GM12892 (cell line): ENCODE measurements around the gene MFSD6L.
"Not testable (repeated sequence)": the region's sequence is repeated elsewhere in the genome, so short reads cannot be mapped to it uniquely, and the experiment has no call there.

ENCODE experiments used
- DNase-seq: peaks from one replicate; pipeline ENCODE4 v3.0.0; 2011; ENCODE audit not compliant: insufficient read length
- FAIRE-seq: peaks from 2 replicates; lab custom pipeline; 2011; peaks lifted over from hg19 to GRCh38; lab: Jason Lieb, UNC
- POLR2A ChIP-seq: IDR thresholded peaks from 2 replicates; pipeline ENCODE4 v1.6.1; 2011; ENCODE audit warnings: low read depth, low read length, control low read depth
- POLR2AphosphoS5 ChIP-seq: IDR thresholded peaks from 2 replicates; pipeline ENCODE4 v1.6.1; 2011; ENCODE audit warnings: low read depth, low read length, control low read depth
- TAF1 ChIP-seq: IDR thresholded peaks from 2 replicates; pipeline ENCODE4 v1.6.1; 2011; ENCODE audit warnings: low read depth, mild to moderate bottlenecking, control low read depth, low read length, borderline replicate concordance

Gene MFSD6L

DNA sequence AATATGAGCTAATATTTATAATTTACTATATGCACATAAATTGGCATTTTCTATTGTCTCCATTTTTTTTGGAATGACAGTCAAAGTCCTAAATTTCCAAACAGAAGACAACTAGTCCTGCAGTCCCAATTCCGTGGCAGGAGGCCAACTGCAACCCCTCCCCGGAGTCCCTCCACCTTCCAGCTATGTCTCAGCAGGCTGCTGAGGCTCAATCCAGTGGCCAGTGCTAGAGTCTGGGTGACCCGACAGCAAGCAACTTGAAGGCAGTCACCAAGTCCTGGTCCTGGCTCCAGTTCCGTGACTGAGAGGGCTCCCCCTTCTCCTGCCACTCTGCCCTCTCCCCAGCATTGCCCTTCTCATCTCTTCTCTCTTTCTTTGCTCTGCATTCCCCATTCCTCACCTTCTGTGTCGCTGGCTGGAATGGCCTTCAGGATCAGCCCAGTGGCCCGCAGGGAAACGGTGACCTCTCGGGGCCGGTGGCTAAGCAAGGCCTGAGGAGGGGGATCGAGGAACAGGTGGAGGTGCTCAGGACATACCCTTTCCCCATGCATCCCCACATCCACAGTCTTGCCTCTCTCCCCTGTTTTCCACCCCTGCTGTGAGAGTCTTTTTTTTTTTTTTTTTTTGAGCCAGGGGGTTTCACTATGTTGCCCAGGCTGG is 22.4 kb upstream of the MFSD6L start:
- FAIRE-seq (no peak), DNase-seq (no peak)
- TF ChIP-seq POLR2AphosphoS5 (no peak), TAF1 (no peak), POLR2A (no peak)

DNA sequence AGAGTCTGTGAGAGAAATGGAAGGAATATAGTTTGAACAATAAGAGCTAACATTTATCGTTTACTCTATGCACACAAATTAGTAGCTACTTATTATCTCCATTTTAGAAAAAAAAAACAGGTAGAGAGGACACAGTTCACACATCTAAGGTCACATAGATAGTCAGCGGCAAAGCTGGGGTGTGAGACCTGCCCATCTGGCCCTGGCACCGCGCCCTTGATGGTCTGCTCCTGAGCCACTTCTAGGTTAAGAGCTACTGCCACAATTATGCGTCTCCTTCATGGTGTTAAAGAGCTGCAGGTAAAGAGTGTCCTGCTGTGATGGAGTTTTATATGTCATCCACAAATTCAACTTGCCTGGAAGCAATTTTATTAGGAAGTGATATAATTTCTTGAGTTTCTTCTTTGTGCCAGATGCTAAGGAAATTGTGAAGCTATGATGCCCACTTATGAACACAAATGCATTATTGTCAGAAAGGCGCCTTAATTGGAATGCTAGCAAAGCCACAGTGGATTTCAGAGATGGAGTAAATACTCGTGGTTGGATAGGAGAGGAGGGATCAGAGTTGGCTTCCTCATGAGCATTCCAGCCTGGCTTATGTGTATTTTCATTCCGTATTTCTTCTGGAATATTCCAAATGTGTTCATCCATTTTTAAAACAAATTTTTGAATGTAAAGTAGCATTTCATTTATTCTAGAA is 21.3 kb upstream of the MFSD6L start:
- TF ChIP-seq POLR2AphosphoS5 (no peak; the same call in 1 of the 2 replicates), TAF1 (no peak), POLR2A (0 out of 2 replicates have a peak, but pooled peaks have one; percentile 11)
- DNase-seq, result no peak
- FAIRE-seq, result no peak

DNA sequence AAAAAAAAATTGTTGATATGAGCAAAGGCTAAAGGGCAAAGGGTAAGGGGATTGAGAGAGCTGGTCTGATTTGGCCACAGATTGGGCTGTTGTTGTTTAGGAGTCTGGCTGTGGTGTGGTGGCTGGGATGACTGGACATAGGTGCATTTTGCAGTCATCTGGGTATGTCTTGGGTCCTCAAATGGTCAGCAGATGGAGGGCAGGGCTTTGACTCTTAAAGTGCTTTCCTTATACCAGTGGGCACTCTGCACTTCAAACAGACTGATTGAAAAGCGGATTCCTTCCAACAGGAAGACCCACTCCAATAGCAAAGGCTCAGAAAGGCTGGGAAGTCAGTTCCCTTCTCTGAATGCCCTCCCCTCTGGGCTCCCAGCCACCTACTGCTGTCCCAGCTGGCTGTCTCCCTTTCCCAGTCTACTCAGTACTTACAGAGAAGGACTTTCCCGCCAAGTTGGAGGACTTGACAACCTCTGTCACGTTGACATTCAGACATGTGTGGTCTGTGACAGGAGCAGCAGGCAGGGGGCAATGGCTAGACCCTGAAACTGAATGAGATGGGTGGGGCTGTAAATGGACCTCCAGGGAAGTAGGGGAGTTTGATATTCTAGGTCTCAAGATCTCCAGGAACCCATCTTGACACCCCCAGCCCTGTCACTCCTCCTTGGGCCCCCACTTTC is 19.6 kb upstream of the MFSD6L start:
- TF ChIP-seq TAF1 (no peak), POLR2A (peak; percentile 54), POLR2AphosphoS5 (peak; percentile 71)
- no peak for DNase-seq
- FAIRE-seq, result no peak

DNA sequence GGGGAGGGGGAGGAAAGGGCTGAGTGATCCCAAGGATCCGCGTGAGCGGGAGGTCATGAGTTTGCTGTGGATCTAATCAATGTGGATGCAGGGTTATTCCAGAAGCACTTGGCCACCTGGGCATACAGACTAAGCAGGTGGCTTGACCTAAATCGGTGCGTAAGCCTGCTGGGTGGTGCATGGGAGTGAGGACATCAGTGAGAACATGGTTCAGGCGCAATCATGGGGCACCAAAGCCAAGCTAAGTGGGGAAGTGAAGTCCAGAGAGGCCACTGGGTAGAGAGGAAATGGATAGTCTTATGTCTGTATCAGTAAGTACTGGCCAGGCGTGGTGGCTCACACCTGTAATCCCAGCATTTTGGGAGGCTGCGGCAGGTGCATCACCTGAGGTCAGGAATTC is 18.9 kb upstream of the MFSD6L start:
- DNase-seq, result no peak
- no peak for TF ChIP-seq TAF1
- TF ChIP-seq POLR2AphosphoS5, result peak; percentile 51; the same call in 1 of the 2 replicates
- TF ChIP-seq POLR2A, result peak; percentile 43; the same call in 1 of the 2 replicates
- no peak for FAIRE-seq

DNA sequence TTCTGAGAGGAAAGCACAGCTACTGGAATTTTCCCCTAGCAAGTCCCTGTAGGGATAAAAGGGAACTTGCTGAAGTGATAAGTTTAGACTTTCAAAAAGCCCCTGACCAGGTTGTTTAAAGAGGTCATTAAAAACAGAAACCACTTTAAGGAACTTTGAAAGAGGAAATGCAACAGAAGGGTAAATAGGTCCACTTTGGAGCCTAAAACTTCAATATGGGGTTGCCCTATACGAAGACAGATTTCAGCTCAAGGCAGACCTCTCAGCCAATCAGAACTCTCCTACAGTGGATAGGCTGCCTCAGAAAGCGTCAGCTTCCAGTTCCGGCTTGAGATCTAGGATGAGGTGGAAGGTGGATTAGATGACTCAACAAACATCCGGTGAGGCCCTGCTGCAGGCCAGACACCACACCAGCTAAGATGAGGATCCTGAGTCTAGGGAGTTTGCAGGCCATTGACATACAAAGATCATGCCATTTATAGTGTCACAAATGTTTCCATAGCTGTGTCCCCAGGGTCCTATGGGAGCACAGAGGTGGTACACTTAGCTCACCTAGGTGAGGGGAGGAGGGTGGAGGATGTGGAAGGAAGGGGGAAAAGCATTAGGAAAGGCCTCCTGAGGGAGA is 7.9 kb upstream of the MFSD6L start:
- DNase-seq, result peak; percentile 67
- peak; percentile 100 for FAIRE-seq
- peak; percentile 78 for TF ChIP-seq POLR2AphosphoS5
- TF ChIP-seq TAF1, result no peak
- peak; percentile 58 for TF ChIP-seq POLR2A

DNA sequence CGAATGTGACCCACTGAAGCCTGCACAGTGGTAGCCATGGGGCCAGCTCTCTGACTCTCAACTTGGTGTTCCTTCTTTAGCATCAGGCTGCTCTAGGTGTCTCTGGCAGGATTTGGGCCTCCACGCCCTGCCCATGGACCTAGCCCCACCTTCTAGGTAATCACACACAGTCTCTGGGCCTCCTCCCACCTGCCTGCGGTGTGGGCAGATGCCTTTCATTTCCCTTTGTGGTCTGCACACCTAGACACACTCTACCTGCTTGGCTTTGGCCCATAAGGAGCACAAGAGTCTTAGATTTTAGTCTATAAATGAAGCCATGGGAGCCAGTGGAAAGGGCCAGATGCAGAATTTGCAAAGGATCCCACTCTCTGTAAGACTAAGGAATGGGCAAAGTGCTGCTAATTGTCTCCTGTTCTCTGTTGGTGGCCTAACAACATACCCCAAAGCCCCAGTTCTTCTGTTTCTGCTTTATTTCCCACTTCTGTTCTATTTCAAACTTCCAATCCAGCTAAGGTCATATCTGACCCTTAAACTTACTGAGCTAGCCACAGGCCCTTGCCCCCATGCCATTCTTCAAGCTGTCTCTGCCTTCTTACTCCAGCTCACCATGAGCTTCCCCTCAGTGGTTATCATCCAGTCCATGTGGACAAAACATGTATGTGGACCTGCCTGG is 7.2 kb upstream of the MFSD6L start:
- DNase-seq (no peak), FAIRE-seq (no peak)
- no peak for TF ChIP-seq POLR2A
- TF ChIP-seq POLR2AphosphoS5, result 0 out of 2 replicates have a peak, but pooled peaks have one; percentile 18
- no peak for TF ChIP-seq TAF1

DNA sequence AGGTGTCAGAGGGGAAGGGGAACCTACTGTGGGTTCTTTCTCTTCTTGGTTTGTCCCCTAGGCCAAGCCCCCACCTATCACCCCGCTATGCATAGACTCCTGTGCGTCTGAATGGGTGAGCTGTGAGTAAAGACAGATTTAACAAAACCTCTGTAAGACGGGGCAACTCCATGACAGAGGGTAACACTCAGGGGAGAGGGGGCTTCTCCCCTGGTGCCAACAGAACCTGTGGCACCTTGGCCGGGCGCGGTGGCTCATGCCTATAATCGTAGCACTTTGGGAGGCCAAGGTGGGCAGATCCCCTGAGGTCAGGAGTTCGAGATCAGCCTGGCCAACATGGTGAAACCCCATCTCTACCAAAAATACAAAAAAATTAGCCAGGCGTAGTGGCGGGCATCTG is 6.2 kb upstream of the MFSD6L start:
- not testable (repeated sequence) for FAIRE-seq, DNase-seq

DNA sequence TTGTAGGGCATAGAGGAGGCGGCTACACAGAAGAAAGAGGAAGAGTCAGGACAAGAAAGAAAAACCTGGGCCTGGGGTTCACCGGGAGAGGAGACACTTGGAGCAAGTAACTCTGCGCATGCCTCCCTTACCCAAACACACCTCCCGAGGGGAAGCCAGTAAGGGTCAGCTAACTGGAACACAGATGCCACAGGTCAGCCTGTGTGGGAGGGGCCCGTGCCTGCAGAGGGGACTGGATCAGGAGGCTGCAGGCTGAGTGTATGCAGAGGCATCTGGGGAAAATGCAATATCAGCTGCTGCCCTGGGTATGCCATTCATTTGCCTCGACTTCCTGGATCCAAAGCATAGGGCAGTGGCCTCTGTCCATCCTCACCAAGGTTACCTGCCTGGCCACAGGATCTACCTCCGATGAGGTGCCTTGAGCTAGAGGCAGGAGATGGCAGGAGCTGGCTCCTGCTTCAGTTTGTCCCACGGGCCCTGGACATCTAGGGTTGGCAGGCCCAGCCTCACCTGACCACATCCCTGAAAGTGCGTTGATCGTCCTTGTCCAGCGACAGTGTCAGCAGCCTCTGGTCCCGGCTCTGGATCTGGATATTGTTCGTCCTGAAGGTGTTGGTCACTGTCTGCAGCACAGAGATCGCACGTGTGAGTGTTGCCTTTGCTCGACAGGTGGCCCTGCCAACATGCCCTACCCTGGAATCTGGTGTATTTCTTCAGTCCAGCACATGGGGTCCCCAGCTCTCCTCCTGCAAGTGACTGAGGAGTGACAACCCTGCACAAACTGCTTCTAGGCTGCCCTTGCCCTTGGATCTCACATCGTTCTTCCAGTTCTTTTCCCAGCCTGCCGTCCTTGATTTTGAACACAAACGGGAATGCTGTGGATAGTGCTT is 4.6 kb upstream of the MFSD6L start:
- no peak for DNase-seq
- no peak for FAIRE-seq

DNA sequence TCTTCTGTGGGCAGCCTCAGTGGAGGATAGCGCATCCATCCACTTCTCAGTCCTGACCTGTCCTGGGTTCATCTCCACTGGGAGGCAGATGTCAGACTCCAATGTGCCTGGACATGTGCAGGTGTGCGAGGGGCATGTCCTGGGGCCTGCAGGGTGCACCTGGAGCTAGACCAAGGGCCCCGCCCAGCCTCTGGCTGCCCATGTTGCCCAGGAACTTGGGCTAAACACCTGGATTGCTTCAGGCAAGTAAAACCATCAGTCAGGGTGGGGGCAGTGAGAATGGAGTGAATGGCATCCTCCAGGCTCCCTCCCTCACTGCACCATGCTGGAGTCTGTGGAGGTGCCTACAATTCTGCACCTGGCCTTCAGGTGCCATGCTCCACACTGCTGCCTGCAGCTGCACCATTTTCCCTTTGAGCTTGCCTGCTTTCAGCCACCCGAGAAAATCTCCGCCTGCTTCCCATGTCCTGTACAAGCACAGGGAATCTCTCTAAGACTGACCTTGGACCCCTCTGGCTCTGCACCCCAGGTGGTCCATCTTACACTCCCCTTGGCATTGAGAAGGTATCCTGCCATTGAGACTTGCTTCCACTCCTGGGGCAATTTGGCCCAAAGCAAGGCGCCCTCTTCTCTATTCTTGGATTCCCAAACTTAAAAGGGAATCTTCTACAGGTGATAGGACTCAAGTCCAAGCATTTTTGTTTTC is 2.1 kb upstream of the MFSD6L start:
- FAIRE-seq (no peak), DNase-seq (no peak)
- TF ChIP-seq POLR2AphosphoS5 (peak; percentile 59), TAF1 (no peak)

More for the DNA sequence above, 4.6 kb upstream of the MFSD6L start:
- TF ChIP-seq POLR2AphosphoS5, result peak; percentile 40
- no peak for TF ChIP-seq TAF1

DNA sequence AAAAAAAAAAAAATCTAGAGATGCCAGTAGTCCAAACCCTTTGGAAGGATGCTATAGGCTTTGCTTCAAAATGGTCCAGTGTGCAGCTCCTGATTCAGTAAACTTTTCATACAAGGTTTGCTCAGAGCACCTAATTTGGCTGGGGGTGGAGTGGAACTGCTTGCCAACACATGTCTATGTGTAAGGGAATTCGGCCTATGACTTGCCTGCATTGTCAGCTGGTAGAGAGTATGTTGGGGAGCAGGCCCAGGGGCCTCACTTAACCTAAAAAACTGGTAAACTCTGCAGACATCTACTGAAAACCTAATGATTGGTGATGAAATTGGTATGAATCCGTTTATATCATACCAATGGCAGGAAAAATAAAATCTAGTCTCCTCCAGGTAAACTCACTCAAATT is 1.5 kb upstream of the MFSD6L start:
- no peak for DNase-seq
- TF ChIP-seq POLR2A (no peak), TAF1 (no peak), POLR2AphosphoS5 (no peak)
- FAIRE-seq, result no peak
